ENCODE measurements around the gene ZNF324B. TPM values are rescaled to one million over a fixed set of nuclear protein-coding genes. Genes with fewer than 3 reads are reported as not detected.
A peak's percentile ranks its signal among the peaks of the same experiment; 100 is the strongest.

The ZNF324B gene
- total RNA-seq, 5 donors from 2014 or later (not counting 1 experiment from before 2014, with no cell fraction given), result 9.5 to 17.2 (median 15.7) TPM

DNA sequence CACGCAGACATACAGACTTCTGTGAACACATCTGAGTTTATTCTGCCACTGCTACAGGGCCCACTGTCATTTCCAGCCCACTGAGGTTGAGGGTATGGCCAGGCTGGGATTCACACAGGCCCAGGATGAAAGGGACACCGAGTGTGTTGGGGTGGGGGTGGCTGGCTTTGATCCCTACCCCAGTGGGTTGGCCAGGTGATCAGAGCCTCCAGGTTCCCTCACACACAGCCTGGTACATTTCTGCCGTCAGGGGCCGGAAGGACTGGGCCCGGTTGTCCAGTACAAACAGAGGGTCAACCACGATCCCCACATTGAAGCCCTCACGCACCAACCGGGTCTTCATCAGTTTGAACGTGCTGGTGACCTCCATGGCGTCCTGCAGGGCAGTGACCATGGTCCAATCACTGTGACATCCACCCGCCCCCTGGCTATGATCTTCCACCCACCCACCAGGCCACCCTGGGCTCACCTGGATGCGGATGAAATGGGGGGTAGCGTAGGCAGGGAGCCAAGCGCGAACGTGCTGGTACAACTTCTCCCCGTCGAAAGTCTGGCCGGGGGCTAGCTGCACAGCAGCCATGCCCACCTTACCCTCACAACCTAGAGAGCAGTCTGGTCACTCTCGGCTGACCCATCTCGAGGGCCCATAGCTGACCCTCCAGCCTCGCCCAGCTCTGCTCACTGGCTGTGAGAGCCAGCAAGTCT, 47.0 kb downstream of the ZNF324B start:
- Mint-ChIP-seq H3K27ac (peak overlapping the region; percentile 93 to 97), H3K9me3 (peaks cover 2 to 11% (median 10%) of the 10 kb centered on the region in 3 donors), H3K27me3 (no peaks in the 10 kb centered on the region), H3K4me3 (peak overlapping the region; percentile 86 to 93 (median 90)), H3K4me1 (peaks cover 16 to 26% (median 22%) of the 10 kb centered on the region in 3 donors), H3K36me3 (no peaks in the 10 kb centered on the region)
- 65% methylated on average over 20 of the region's 22 CpGs for WGBS (ENCODE audit: insufficient coverage)
- peaks cover 0 to 3% of the 10 kb centered on the region in 2 experiments for H3K27me3 ChIP-seq (replicated peaks in 1 of 2; ENCODE audit: control insufficient read depth in 2 of 2, extremely low read depth in 1 of 2, insufficient read depth in 2 of 2, low read length in 1 of 2)
- peaks cover 5 to 28% of the 10 kb centered on the region in 2 experiments for H3K4me1 ChIP-seq (ENCODE audit: control insufficient read depth in 1 of 2, extremely low read depth in 1 of 2, insufficient read depth in 2 of 2, low read length in 2 of 2)
- CTCF ChIA-PET, result no interaction called here
- no peaks in the 10 kb centered on the region for H3K36me3 ChIP-seq (ENCODE audit: control insufficient read depth in 2 of 2, extremely low read depth in 1 of 2, insufficient read depth in 1 of 2, low read length in 1 of 2)
- H3K9me3 ChIP-seq, result no peaks in the 10 kb centered on the region
- ATAC-seq (replicated peaks in 1 of 4), result no peak
- peak overlapping the region; percentile 82 for H3K27ac ChIP-seq (ENCODE audit: low read length)
- peak overlapping the region; percentile 59 to 68 for H3K4me3 ChIP-seq (ENCODE audit: control insufficient read depth in 1 of 2, extremely low read depth in 1 of 2, low read length in 1 of 2)
- DNase-seq, result no peak
- POLR2A ChIA-PET, result no interaction called here

DNA sequence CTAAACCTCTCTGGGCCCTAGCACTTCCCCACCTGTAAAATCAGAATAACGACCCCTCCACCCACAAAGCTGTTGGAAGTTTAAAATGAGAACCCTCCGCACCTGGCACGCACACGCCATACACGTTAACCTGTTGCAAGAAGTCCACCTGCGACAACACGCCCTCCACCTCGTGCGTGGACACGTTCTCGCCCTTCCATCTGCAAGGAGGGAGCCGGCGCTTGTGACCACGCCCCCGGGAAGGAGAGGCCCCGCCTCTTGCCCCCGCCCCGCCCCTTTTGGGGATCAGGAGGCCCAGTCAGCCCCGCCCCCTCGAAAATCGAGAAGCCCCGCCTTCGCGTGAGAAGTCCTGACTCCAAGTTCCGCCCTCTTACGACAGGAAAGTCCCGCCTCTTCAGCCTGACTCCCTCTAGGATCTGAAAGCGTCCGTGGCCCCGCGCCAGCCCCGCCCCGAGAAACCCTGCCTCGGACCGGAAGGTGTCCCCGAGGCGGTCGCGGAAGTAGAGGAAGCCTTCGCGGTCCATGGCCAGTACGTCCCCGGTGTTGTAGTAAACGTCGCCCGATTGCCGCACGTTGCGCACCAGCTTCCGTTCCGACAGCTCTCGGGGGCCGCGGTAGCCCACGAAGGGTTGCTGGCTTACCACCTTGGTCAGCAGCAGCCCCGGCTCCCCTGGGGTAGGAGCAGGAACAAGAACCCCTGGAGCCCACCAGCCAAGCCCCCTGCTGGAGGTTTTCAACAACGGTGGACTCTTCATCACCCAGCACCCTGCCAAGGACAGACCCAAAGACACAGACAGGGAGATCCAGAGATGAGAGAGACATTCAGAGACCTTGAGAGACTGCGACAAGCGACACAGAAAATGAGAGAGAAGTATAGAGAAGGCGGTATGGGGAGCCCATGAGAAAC, 47.9 kb downstream of the ZNF324B start:
- Mint-ChIP-seq H3K27ac (peak overlapping the region; percentile 93 to 97), H3K36me3 (no peaks in the 10 kb centered on the region), H3K4me3 (peak overlapping the region; percentile 86 to 93 (median 90)), H3K27me3 (no peaks in the 10 kb centered on the region), H3K4me1 (peaks cover 16 to 26% (median 22%) of the 10 kb centered on the region in 3 donors), H3K9me3 (peaks cover 2 to 11% (median 10%) of the 10 kb centered on the region in 3 donors)
- Histone ChIP-seq H3K9me3 (no peaks in the 10 kb centered on the region), H3K27me3 (replicated peaks in 1 of 2; ENCODE audit: control insufficient read depth in 2 of 2, extremely low read depth in 1 of 2, insufficient read depth in 2 of 2, low read length in 1 of 2) (peaks cover 0 to 3% of the 10 kb centered on the region in 2 experiments), H3K4me1 (ENCODE audit: control insufficient read depth in 1 of 2, extremely low read depth in 1 of 2, insufficient read depth in 2 of 2, low read length in 2 of 2) (peaks cover 5 to 28% of the 10 kb centered on the region in 2 experiments), H3K27ac (ENCODE audit: low read length) (peak overlapping the region; percentile 82), H3K36me3 (ENCODE audit: control insufficient read depth in 2 of 2, extremely low read depth in 1 of 2, insufficient read depth in 1 of 2, low read length in 1 of 2) (no peaks in the 10 kb centered on the region), H3K4me3 (ENCODE audit: control insufficient read depth in 1 of 2, extremely low read depth in 1 of 2, low read length in 1 of 2) (peak overlapping the region; percentile 59 to 68)
- ChIA-PET CTCF (interaction anchor here in 1 of 2 donors (0.7 to 1.2 kb wide), 2 partner anchors 20 kb away, joined by 4 read pairs; partner anchors contain the start of gene ZBTB45), POLR2A (no interaction called here)
- 3% methylated on average over 53 of the region's 60 CpGs for WGBS (ENCODE audit: insufficient coverage)
- ATAC-seq (replicated peaks in 1 of 4) (peak; percentile 86 to 91 (median 90)), DNase-seq (peak; percentile 69 to 96 (median 83))

DNA sequence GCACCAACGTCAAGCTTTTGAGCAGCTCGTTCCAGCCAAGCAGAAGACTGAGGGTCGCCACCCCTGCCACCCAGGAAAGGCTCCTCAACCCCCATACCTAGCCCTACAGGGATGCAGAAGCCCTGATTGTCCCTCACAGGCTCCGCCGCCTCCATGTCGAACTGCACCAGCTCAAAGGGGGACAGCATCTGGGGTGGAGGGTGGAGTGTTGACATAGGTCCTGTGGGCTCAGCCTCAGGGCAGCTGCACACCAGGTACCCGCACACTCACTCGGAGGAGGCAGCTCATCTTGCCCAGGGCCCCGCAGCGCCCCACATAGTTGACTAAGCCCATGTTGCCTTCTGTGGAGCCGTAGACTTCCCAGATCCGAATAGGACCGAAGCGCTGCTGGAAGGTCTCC, 48.8 kb downstream of the ZNF324B start:
- ChIA-PET CTCF (interaction anchor here in 1 of 2 donors (1.2 kb wide), 1 partner anchor 19 kb away, joined by 4 read pairs; the partner anchor contains the start of gene ZBTB45), POLR2A (no interaction called here)
- no peak overlapping the region for H3K27ac Mint-ChIP-seq
- peak overlapping the region; percentile 21 to 86 (median 50) for H3K4me3 Mint-ChIP-seq
- peaks cover 16 to 26% (median 22%) of the 10 kb centered on the region in 3 donors for H3K4me1 Mint-ChIP-seq
- Histone ChIP-seq H3K27me3 (replicated peaks in 1 of 2; ENCODE audit: control insufficient read depth in 2 of 2, extremely low read depth in 1 of 2, insufficient read depth in 2 of 2, low read length in 1 of 2) (peaks cover 0 to 3% of the 10 kb centered on the region in 2 experiments), H3K4me3 (ENCODE audit: control insufficient read depth in 1 of 2, extremely low read depth in 1 of 2, low read length in 1 of 2) (no peak overlapping the region), H3K4me1 (ENCODE audit: control insufficient read depth in 1 of 2, extremely low read depth in 1 of 2, insufficient read depth in 2 of 2, low read length in 2 of 2) (peaks cover 5 to 28% of the 10 kb centered on the region in 2 experiments), H3K9me3 (no peaks in the 10 kb centered on the region), H3K27ac (ENCODE audit: low read length) (no peak overlapping the region), H3K36me3 (ENCODE audit: control insufficient read depth in 2 of 2, extremely low read depth in 1 of 2, insufficient read depth in 1 of 2, low read length in 1 of 2) (no peaks in the 10 kb centered on the region)
- peaks cover 2 to 11% (median 10%) of the 10 kb centered on the region in 3 donors for H3K9me3 Mint-ChIP-seq
- H3K36me3 Mint-ChIP-seq, result no peaks in the 10 kb centered on the region
- DNase-seq (no peak), ATAC-seq (replicated peaks in 1 of 4) (no peak)
- 100% methylated on average over 7 of the region's 14 CpGs for WGBS (ENCODE audit: insufficient coverage)
- H3K27me3 Mint-ChIP-seq, result no peaks in the 10 kb centered on the region

Other genes starting within 250 kb of the ZNF324B start
- gene ZNF544, start 222.7 kb upstream of the ZNF324B start, total RNA-seq, result 10 to 100 TPM; 23.4 to 54.0 (median 47.1) TPM
- 10 to 100 TPM in 2 of 5 donors, 1 to 10 TPM in 3; 8.6 to 11.0 (median 9.2) TPM for gene ZNF8, start 172.7 kb upstream of the ZNF324B start, total RNA-seq
- gene ERVK3-1, start 146.2 kb upstream of the ZNF324B start, total RNA-seq, result 100 to 1,000 TPM in 2 of 5 donors, 10 to 100 TPM in 3; 68.0 to 137 (median 81.9) TPM
- 1 to 10 TPM; 1.9 to 6.9 (median 6.2) TPM for gene ZSCAN22, start 124.6 kb upstream of the ZNF324B start, total RNA-seq
- 10 to 100 TPM; 15.4 to 31.1 (median 19.3) TPM for gene A1BG, start 98.1 kb upstream of the ZNF324B start, total RNA-seq
- 1 to 10 TPM in 4 of 5 donors, under 1 TPM in 1; 0.98 to 3.4 (median 2.2) TPM for gene ZNF497, start 88.9 kb upstream of the ZNF324B start, total RNA-seq
- gene ZNF837, start 70.6 kb upstream of the ZNF324B start, total RNA-seq, result 1 to 10 TPM; 1.7 to 6.0 (median 5.0) TPM
- 1,000 to 10,000 TPM; 1,332 to 1,813 (median 1,414) TPM for gene RPS5, start 64.4 kb upstream of the ZNF324B start, total RNA-seq
- gene RNF225, start 56.0 kb upstream of the ZNF324B start, total RNA-seq, result 1 to 10 TPM in 1 of 5 donors, under 1 TPM in 3, not detected in 1; 0.44 to 1.9 (median 0.51) TPM
- 10 to 100 TPM in 2 of 5 donors, 1 to 10 TPM in 3; 4.3 to 13.3 (median 9.4) TPM for gene ZNF584, start 43.0 kb upstream of the ZNF324B start, total RNA-seq
- gene ZNF132, start 11.5 kb upstream of the ZNF324B start, total RNA-seq, result 1 to 10 TPM; 1.4 to 8.5 (median 4.9) TPM
- gene ZNF324, start 15.5 kb downstream of the ZNF324B start, total RNA-seq, result 10 to 100 TPM; 17.9 to 33.2 (median 28.2) TPM
- 10 to 100 TPM; 12.0 to 20.5 (median 18.9) TPM for gene ZNF446, start 24.7 kb downstream of the ZNF324B start, total RNA-seq
- gene SLC27A5, start 60.4 kb downstream of the ZNF324B start, total RNA-seq, result 10 to 100 TPM in 4 of 5 donors, 1 to 10 TPM in 1; 8.4 to 18.3 (median 14.6) TPM
- 10 to 100 TPM in 4 of 5 donors, 1 to 10 TPM in 1; 8.3 to 27.8 (median 24.5) TPM for gene ZBTB45, start 68.2 kb downstream of the ZNF324B start, total RNA-seq
- 100 to 1,000 TPM; 374 to 574 (median 403) TPM for gene TRIM28, start 92.4 kb downstream of the ZNF324B start, total RNA-seq
- 10 to 100 TPM; 61.5 to 82.9 (median 79.3) TPM for gene CHMP2A, start 103.5 kb downstream of the ZNF324B start, total RNA-seq
- 10 to 100 TPM; 35.6 to 53.5 (median 48.6) TPM for gene UBE2M, start 107.0 kb downstream of the ZNF324B start, total RNA-seq
- 10 to 100 TPM; 37.0 to 59.3 (median 47.2) TPM for gene MZF1, start 121.7 kb downstream of the ZNF324B start, total RNA-seq